GM04504 (cell line): ENCODE measurements around the gene ADD1.

Experiments
- DNase-seq: peaks from one replicate; pipeline ENCODE4 v3.0.0-alpha.2; 2012; ENCODE audit warnings: low read depth

Gene ADD1

DNA sequence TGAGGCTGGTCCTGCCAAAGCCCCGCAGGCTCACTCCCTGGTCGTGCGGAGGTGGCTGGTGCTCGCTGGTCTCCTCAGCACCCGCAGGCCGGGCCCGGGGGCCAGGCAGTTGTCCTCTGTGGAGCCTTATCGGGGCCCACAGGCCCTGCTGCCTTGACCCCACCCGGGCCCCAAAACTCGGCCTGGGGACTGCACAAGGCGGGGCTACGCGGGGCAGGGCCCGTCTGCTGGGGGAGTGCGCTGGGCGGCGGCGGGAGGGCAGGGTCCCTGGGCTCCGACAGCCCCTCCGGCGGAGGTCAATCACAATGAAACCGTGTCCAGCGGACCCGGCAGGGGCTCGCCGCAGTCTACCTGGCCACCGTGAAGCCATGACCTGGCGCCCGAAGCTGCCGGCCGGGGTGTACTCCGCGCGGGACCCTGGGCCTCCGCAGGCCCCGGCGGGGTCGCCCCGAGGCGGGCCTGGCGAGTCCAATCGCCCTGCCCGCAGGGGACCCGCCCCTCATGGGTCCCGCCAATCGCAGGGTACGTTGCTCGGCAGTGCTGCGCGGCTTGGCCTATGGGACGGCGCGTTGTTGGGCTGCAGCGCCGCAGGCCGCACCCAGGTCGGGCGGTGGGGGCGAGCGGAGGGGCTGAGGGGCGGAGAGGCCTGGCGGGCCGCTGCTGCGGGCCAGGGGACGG is at the start of gene ADD1:
ADD1 (plus strand) TSS at position 582 of the 678 bp plus-strand sequence. CDS start 32,072 bp downstream, outside the sequence.
- DNase-seq, result peak; percentile 79

DNA sequence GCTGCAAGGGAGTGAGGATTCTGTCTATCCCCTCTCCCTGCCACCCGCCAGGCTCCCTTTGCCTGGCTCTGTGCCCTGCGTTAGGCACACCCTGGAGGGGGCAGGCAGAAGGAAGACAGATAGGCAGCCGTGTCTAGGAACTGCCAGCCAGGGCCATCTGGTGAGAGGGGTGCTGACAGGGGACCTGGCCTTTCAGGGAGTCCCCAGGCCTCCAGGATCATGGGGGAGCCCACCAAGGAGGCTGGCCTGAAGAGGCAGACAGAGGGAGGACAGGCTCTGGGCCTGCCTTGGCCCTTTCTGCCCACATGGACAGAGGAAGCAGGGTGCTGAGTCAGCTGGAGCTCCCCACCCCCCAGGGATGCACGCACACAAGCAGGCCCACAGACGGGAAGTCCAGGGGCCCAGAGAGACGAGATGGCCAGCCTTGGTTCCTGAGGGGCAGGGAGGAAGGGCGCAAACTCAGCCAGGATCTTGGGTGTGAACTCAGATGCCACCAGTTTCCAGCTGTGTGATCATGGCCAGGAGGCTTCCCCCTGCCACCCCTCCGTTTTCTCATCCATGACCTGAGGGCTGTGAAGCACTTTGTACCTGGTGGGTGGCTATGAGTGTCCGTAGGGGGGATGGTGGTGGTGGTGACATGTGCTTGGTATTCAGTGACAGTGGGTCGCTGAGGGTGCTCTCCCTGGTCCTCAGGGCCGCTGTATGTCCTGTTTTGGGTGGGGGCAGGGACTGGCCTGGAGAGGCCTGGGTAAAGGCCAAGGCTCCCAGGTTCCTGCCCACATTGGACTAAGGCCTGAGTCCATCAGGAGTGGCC is 49.0 kb upstream of the ADD1 start:
- DNase-seq, result no peak

- no peak for DNase-seq
These were observed 48.2 kb upstream of the ADD1 start for GRCh38 chr4:2795300-2795892.

GRCh38 chr4:2795893-2796848 is 47.5 kb upstream of the ADD1 start:
- DNase-seq, result no peak

GRCh38 chr4:2796849-2797544 is 46.6 kb upstream of the ADD1 start:
- no peak for DNase-seq

- no peak for DNase-seq
These were observed 45.9 kb upstream of the ADD1 start for GRCh38 chr4:2797545-2798305.

DNA sequence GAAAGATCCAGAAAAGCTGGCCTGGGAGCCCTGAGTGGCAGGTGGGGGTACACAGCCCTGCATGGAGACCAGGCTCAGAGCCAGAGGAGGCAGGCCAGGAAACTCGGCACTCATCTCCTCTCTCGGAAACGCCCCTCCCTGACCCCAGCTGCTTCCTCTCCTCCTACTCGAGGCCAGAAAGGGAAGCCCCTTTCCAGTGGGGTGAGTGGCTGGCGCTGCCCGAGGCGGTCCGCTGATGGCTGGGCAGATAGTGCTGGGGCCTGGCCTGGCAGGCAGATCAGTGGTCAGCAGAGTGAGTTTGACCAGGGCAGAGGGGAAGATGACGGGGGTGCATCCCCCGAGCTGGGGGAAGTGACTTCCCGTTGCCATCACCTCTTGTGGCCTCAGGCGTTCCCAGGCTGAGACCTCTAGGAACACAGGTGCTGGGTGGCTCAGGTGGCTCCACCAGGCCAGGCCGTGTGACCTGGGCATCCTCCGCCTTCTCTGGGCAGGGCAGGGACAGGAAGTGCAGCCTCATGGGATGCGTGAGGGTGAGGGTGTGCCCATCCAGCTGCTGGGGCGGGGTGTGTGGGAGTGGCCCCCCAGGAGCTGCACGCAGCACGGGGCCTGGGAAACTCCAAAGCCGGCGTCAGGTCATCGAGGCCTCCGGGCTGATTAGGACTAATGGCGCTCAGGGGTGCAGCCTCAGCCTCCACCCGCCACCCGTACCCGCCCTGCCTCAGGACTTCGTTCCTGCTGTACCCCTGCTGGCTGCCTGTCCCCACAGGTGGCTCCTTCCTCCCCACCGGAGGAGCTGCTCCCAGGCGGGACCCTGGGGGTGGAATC is 45.0 kb upstream of the ADD1 start:
- DNase-seq, result no peak

- DNase-seq, result no peak
These were observed 44.3 kb upstream of the ADD1 start for GRCh38 chr4:2799224-2799911.

DNA sequence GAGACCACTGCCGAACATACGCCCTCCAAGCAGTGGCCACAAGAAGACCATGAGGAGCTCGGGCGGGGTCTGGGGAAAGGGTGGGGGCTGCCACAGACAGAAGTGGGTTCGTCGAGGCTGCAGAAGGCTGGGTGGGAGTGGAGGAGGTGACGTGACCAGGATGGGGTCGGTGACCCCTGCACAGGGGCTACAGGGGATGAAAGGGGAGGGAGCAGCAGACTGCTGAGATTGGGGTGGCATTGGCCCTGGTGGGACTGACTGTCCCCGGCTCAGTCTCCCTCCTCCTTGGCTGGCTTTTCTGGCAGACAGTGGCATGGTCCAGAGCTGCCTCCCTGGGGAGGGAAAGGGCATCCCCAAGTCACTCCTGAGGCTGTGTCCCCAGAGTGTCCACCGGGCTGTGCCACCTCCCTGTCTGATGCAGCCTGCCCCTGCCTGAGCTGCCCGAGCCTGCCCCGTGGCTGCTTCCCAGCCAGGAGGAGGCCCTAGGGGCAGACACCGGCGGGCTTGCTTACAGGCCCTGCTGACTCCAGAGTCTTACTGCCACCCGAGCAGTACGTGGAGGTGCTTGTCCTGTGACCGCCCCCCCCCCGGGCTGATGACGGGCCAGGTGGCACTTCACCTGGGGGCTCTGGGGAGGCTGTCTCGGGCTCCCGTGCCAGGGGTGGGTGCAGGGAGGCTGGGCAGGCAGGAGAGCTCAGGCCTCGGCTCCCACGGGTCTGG is 43.5 kb upstream of the ADD1 start:
- DNase-seq, result no peak

DNA sequence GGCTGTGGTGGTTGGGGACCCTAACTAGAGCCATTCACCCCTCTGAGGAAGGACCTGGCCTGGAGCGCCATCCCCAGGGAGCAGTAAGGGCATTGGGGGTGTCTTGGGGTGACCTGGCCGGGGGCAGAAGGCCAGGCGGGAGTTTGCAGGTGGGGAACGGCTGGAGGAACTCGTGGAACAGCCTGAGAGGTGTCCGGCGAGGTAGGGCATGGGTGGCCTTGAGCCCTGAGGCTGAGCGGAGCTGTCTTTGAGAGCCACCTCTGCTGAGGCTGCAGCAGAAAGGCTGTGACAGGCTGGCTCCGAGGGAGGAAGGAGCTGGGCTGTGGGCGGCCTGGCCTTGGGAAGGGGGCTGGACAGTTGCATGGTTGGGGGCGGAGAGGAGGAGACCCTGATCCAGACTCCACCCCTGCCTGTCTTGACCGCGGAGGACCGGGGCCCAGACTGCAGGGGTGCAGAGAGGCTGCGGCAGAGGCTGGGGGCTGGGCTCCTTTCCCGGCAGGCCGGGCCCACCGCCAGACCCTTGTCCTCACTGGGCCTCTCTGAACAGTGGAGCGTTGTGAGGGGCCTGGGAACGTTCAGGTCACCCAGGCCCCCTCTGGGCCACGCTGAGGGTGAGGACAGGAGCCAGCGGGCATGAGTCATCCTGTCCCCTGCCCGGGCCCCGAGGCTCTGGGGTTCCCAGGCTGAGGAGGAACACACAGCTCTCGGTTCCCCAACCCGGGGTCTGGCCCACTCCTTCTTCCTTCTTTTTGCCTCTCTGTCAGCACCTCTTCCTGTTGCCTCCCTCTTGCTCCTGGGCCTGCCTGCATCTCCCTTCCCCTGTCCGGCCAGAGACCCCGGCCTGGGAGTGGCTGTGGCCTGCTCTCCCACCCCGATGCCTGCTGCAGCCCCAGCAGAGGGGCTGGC is 42.7 kb upstream of the ADD1 start:
- no peak for DNase-seq

DNA sequence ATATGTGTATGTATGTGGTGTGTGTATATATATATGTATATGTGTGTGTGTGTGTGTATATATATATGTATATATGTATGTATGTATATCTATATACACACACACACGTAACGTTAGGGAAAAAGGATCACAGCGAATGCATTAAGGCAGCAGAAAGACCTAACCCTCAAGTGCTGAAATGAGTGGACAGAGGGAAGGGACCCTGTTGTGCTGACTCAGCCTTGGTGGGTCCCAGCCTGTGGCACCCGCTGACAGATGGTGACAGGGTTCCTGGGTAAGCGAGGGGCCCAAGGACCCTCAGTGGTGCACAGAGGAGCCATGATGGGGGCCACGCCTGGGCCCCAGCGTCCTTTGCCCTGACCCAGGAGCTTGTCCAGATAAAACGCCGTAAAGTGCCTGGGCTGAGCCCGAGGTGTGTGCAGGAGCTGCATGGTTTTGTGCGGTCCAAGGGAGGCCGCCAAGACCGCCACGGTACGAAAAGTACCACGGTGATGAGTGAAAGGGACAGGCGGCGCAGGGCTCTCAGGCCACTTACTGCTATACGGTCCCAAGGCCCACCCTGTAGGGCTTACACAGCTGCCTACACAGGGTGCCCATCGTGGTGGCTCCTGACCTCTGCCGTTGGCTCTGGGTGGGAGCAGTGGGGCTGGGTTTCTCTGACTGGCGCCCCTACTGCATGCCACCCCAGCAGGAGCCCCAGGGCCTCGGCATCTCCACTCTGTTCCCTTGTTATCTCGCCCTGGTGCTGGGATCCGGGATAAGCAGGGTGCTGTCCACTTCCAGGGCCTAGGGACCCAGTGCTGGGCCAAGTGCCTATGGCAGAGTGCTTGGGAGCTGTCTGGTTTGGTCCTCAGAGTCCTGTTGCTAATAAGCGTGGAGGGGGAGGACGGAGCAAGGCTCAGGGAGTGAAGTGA is 40.8 kb upstream of the ADD1 start:
- DNase-seq, result no peak

- no peak for DNase-seq
These were observed 39.8 kb upstream of the ADD1 start for GRCh38 chr4:2803624-2804448.

DNA sequence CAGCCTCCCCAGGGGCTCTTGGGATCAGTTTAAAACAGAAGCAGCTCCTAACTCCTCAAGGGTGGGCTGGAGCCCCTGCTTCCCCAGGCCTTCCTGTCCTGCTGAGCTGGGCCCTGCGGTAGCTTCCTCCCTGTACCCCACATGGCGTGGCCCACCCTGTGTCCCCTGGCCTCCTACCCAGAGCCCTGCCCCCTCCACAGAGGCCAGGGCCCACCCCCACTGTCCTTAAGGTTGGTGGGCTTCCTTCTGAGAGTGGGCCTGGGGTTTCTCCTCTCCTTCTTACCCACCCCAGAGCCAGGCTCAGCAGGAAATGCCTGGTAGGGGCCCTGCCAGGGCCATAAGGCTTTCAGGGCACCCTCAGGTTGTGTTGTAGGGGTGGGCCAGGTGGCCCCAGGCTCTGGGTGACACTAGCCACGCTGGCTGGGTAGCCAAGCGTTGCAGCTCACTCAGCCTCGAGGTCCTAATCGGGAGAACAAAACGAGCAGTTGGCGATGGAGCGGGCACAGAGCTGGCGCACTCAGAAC is 39.1 kb upstream of the ADD1 start:
- no peak for DNase-seq

- no peak for DNase-seq
These were observed 38.6 kb upstream of the ADD1 start for GRCh38 chr4:2804973-2805501.
